Measurements from ENCODE around the gene GRM8.

DNA sequence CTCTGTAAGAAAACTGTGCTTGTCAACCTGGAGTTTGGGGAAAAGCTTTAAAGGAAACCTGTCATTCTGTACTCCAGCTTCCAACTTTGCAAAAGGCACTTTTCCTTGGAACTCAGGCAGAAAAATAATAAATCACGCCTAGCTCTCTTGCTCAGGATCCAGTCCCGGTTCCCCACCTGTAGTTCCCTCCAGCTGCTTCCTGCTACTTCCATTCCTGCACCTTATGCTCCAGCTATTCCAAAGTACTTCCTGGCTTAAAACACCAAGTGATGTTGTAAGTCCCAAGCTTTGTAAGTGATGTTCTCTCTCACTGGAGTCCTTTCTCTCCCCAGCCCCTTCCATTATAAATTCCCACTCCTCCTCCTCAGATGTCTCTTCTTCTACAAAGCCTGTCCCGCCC, 98.6 kb downstream of the GRM8 start:
- TF ChIP-seq, protein P1, sequence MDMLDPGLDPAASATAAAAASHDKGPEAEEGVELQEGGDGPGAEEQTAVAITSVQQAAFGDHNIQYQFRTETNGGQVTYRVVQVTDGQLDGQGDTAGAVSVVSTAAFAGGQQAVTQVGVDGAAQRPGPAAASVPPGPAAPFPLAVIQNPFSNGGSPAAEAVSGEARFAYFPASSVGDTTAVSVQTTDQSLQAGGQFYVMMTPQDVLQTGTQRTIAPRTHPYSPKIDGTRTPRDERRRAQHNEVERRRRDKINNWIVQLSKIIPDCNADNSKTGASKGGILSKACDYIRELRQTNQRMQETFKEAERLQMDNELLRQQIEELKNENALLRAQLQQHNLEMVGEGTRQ (CRISPR knock-in tag; IDR thresholded peaks at IDR 0.05): no peak
- TF ChIP-seq, protein P2, sequence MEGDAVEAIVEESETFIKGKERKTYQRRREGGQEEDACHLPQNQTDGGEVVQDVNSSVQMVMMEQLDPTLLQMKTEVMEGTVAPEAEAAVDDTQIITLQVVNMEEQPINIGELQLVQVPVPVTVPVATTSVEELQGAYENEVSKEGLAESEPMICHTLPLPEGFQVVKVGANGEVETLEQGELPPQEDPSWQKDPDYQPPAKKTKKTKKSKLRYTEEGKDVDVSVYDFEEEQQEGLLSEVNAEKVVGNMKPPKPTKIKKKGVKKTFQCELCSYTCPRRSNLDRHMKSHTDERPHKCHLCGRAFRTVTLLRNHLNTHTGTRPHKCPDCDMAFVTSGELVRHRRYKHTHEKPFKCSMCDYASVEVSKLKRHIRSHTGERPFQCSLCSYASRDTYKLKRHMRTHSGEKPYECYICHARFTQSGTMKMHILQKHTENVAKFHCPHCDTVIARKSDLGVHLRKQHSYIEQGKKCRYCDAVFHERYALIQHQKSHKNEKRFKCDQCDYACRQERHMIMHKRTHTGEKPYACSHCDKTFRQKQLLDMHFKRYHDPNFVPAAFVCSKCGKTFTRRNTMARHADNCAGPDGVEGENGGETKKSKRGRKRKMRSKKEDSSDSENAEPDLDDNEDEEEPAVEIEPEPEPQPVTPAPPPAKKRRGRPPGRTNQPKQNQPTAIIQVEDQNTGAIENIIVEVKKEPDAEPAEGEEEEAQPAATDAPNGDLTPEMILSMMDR (IDR thresholded peaks at IDR 0.05 in 2 of 3, conservative IDR thresholded peaks at IDR 0.05 in 1 of 3; ENCODE audit: insufficient read depth in 2 of 3, low read depth in 1 of 3, low read length in 3 of 3): no peak
- TF ChIP-seq MYC (IDR thresholded peaks at IDR 0.05; ENCODE audit: low read depth, low read length) (no peak), MYC (CRISPR knock-in tag; IDR thresholded peaks at IDR 0.05; ENCODE audit: borderline replicate concordance, low read depth) (no peak), YY1 (IDR thresholded peaks at IDR 0.05; ENCODE audit: borderline replicate concordance in 1 of 3, control insufficient read depth in 1 of 3, extremely low read depth in 1 of 3, insufficient read depth in 3 of 3, insufficient read length in 1 of 3, insufficient replicate concordance in 2 of 3, low read depth in 1 of 3, low read length in 2 of 3) (no peak), POLR2G (IDR thresholded peaks at IDR 0.05; ENCODE audit: low read depth, low read length) (no peak), POLR2AphosphoS5 (IDR thresholded peaks at IDR 0.05; ENCODE audit: control insufficient read depth, insufficient read depth, low read depth, low read length) (no peak), CREB1 (IDR thresholded peaks at IDR 0.05) (no peak), CREB1 (CRISPR knock-in tag; IDR thresholded peaks at IDR 0.05) (no peak), NR2C1 (IDR thresholded peaks at IDR 0.05) (no peak), NR2C1 (tag; IDR thresholded peaks at IDR 0.05) (no peak), L3MBTL2 (IDR thresholded peaks at IDR 0.05) (no peak)
- TF ChIP-seq, protein P3, sequence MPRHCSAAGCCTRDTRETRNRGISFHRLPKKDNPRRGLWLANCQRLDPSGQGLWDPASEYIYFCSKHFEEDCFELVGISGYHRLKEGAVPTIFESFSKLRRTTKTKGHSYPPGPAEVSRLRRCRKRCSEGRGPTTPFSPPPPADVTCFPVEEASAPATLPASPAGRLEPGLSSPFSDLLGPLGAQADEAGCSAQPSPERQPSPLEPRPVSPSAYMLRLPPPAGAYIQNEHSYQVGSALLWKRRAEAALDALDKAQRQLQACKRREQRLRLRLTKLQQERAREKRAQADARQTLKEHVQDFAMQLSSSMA (CRISPR knock-in tag; IDR thresholded peaks at IDR 0.05): no peak
- TF ChIP-seq, protein P4, sequence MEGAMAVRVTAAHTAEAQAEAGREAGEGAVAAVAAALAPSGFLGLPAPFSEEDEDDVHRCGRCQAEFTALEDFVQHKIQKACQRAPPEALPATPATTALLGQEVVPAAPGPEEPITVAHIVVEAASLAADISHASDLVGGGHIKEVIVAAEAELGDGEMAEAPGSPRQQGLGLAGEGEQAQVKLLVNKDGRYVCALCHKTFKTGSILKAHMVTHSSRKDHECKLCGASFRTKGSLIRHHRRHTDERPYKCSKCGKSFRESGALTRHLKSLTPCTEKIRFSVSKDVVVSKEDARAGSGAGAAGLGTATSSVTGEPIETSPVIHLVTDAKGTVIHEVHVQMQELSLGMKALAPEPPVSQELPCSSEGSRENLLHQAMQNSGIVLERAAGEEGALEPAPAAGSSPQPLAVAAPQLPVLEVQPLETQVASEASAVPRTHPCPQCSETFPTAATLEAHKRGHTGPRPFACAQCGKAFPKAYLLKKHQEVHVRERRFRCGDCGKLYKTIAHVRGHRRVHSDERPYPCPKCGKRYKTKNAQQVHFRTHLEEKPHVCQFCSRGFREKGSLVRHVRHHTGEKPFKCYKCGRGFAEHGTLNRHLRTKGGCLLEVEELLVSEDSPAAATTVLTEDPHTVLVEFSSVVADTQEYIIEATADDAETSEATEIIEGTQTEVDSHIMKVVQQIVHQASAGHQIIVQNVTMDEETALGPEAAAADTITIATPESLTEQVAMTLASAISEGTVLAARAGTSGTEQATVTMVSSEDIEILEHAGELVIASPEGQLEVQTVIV (CRISPR knock-in tag; IDR thresholded peaks at IDR 0.05; ENCODE audit: borderline replicate concordance): no peak

Data from K562 (cell line).